GM23248 (cell line): Measurements from ENCODE around the gene MED15. TPM values are rescaled to one million over a fixed set of nuclear protein-coding genes. Genes with fewer than 3 reads are reported as not detected.

Experiments used
- DNase-seq: peaks from one replicate; pipeline ENCODE4 v3.0.0-alpha.2; 2015
- H2AFZ ChIP-seq: fragments of 200-600 bp; sonication (generic); 2 replicates; pipeline ENCODE4 v1.6.1; 2016; ENCODE audit warnings: antibody characterized with exemption
- H3F3A ChIP-seq: fragments of 200-600 bp; sonication (generic); 2 replicates; pipeline ENCODE4 v1.6.1; 2016; ENCODE audit warnings: mild to moderate bottlenecking, antibody characterized with exemption, mixed run types; ENCODE audit not compliant: insufficient read depth
- H3K27ac ChIP-seq: fragments of 200-600 bp; sonication (generic); 2 replicates; pipeline ENCODE4 v1.5.1; 2016; ENCODE audit warnings: mild to moderate bottlenecking
- H3K27me3 ChIP-seq: fragments of 200-600 bp; sonication (generic); replicated peaks from 2 replicates; pipeline ENCODE4 v1.6.1; 2016; ENCODE audit warnings: mild to moderate bottlenecking; ENCODE audit not compliant: insufficient read depth
- H3K36me3 ChIP-seq: fragments of 200-600 bp; sonication (generic); 2 replicates; pipeline ENCODE4 v1.6.1; 2016; ENCODE audit warnings: low read depth, mild to moderate bottlenecking
- H3K4me1 ChIP-seq: fragments of 200-600 bp; sonication (generic); 2 replicates; pipeline ENCODE4 v1.6.1; 2016; ENCODE audit warnings: mild to moderate bottlenecking; ENCODE audit not compliant: insufficient read depth
- H3K4me2 ChIP-seq: fragments of 200-600 bp; sonication (generic); one replicate; pipeline ENCODE4 v1.6.1; 2016; ENCODE audit warnings: mild to moderate bottlenecking; ENCODE audit not compliant: unreplicated experiment
- H3K4me3 ChIP-seq: fragments of 200-600 bp; sonication (generic); 2 replicates; pipeline ENCODE4 v1.5.1; 2016; ENCODE audit warnings: mild to moderate bottlenecking
- H3K79me2 ChIP-seq: fragments of 200-600 bp; sonication (generic); 2 replicates; pipeline ENCODE4 v1.6.1; 2016; ENCODE audit warnings: mild to moderate bottlenecking; ENCODE audit not compliant: insufficient read depth
- H3K9ac ChIP-seq: fragments of 200-600 bp; sonication (generic); 2 replicates; pipeline ENCODE4 v1.6.1; 2016; ENCODE audit warnings: mild to moderate bottlenecking
- H3K9me2 ChIP-seq: fragments of 200-600 bp; sonication (generic); 2 replicates; pipeline ENCODE4 v1.6.1; 2016; ENCODE audit warnings: mixed run types, mild to moderate bottlenecking, moderate library complexity; ENCODE audit not compliant: insufficient read depth
- H3K9me3 ChIP-seq: fragments of 200-600 bp; sonication (generic); one replicate; pipeline ENCODE4 v1.6.1; 2017; ENCODE audit warnings: low read depth
- H4K20me1 ChIP-seq: fragments of 200-600 bp; sonication (generic); 2 replicates; pipeline ENCODE4 v1.6.0; 2016; ENCODE audit not compliant: insufficient read depth
- EZH2 ChIP-seq: fragments of 200-600 bp; sonication (generic); IDR thresholded peaks from 2 replicates; pipeline ENCODE4 v1.6.1; 2018; ENCODE audit warnings: antibody characterized with exemption, mild to moderate bottlenecking; ENCODE audit not compliant: insufficient read depth, poor library complexity, severe bottlenecking
- EZH2phosphoT487 ChIP-seq: fragments of 200-600 bp; sonication (generic); IDR thresholded peaks from 2 replicates; pipeline ENCODE4 v1.6.1; 2018; ENCODE audit warnings: antibody characterized with exemption, moderate library complexity, mild to moderate bottlenecking, low read depth; ENCODE audit not compliant: insufficient read depth
- WGBS, 2 experiments: methylation state at CpG; one replicate each; pipeline ENCODE4 v1.1.6; 2015 to 2017; ENCODE audit warnings: low lambda C conversion rate in 2 of 2, low coverage in 1 of 2; ENCODE audit errors: missing lambda C conversion rate in 2 of 2; 5-methylcytosine and 5-hydroxymethylcytosine counted together
- in situ Hi-C: fragments of 300-500 bp; cut with MboI; formaldehyde crosslinking; loops from 2 replicates; pipeline ENCODE4 v1.15.0; 2020
- polyA plus RNA-seq: library from polyadenylated mRNA; unstranded; fragments of >200 nt; fragmentation: Nextera tagmentation; extraction: Ambion mirVana; gene quantifications from 2 replicates; pipeline ENCODE4 v1.2.1, GENCODE V29; 2016
- total RNA-seq: library from RNA; depleted of rRNA; stranded (reverse); fragments of >200 nt; shearing (Covaris generic); gene quantifications from 2 replicates; pipeline ENCODE4 v1.2.3, GENCODE V29; 2014

MED15 gene
- total and polyA plus RNA-seq, 2 experiments from 2014 or later: 40.2 to 69.7 TPM

GRCh38 chr22:20588092-20588842 is 80.9 kb downstream of the MED15 start:
- no peak for DNase-seq
- Histone ChIP-seq H3K4me1 (no peaks in the 10 kb centered on the region), H3K27me3 (no peaks in the 10 kb centered on the region), H4K20me1 (no peaks in the 10 kb centered on the region), H3K27ac (no peak overlapping the region), H3K4me2 (no peak overlapping the region), H3K9ac (no peak overlapping the region), H3K9me2 (no peaks in the 10 kb centered on the region), H3K36me3 (peaks cover 7% of the 10 kb centered on the region; the same call in 1 of the 2 replicates), H3K9me3 (no peaks in the 10 kb centered on the region), H3K4me3 (no peak overlapping the region), H3K79me2 (0 out of 2 replicates have a peak, but pooled peaks cover 8% of the 10 kb centered on the region), H3F3A (0 out of 2 replicates have a peak, but pooled peaks cover 4% of the 10 kb centered on the region), H2AFZ (no peak overlapping the region)
- WGBS, 2 experiments: 85 to 86% methylated on average over 7 of the region's 7 CpGs
- in situ Hi-C loops: no loop called here
- TF ChIP-seq EZH2 (no peak), EZH2phosphoT487 (no peak)

- peaks cover 7% of the 10 kb centered on the region; the same call in 1 of the 2 replicates for H3K36me3 ChIP-seq
- H3K4me1 ChIP-seq: no peaks in the 10 kb centered on the region
- H4K20me1 ChIP-seq: no peaks in the 10 kb centered on the region
- in situ Hi-C loops: no loop called here
- H3F3A ChIP-seq: 0 out of 2 replicates have a peak, but pooled peaks cover 4% of the 10 kb centered on the region
- no peak overlapping the region for H3K9ac ChIP-seq
- no peak overlapping the region for H3K4me3 ChIP-seq
- TF ChIP-seq EZH2 (no peak), EZH2phosphoT487 (no peak)
- 38 to 39% methylated on average over 12 to 13 of the region's 13 CpGs for WGBS, 2 experiments
- no peaks in the 10 kb centered on the region for H3K9me3 ChIP-seq
- peak; percentile 39 for DNase-seq
- no peak overlapping the region for H2AFZ ChIP-seq
- no peak overlapping the region for H3K4me2 ChIP-seq
- no peaks in the 10 kb centered on the region for H3K27me3 ChIP-seq
- H3K79me2 ChIP-seq: 0 out of 2 replicates have a peak, but pooled peaks cover 1% of the 10 kb centered on the region
- H3K9me2 ChIP-seq: no peaks in the 10 kb centered on the region
- H3K27ac ChIP-seq: no peak overlapping the region
Observed at GRCh38 chr22:20588843-20589581, 81.6 kb downstream of the MED15 start.

- H3K36me3 ChIP-seq: peaks cover 7% of the 10 kb centered on the region; the same call in 1 of the 2 replicates
- 0 out of 2 replicates have a peak, but pooled peaks cover 4% of the 10 kb centered on the region for H3F3A ChIP-seq
- TF ChIP-seq EZH2phosphoT487 (no peak), EZH2 (no peak)
- no peaks in the 10 kb centered on the region for H4K20me1 ChIP-seq
- DNase-seq: no peak
- H3K9me2 ChIP-seq: no peaks in the 10 kb centered on the region
- in situ Hi-C loops: no loop called here
- no peak overlapping the region for H3K4me3 ChIP-seq
- H3K4me1 ChIP-seq: no peaks in the 10 kb centered on the region
- 88 to 93% methylated on average over 15 of the region's 15 CpGs for WGBS, 2 experiments
- no peaks in the 10 kb centered on the region for H3K79me2 ChIP-seq
- H3K27me3 ChIP-seq: no peaks in the 10 kb centered on the region
- H3K4me2 ChIP-seq: no peak overlapping the region
- no peak overlapping the region for H3K9ac ChIP-seq
- no peak overlapping the region for H2AFZ ChIP-seq
- H3K9me3 ChIP-seq: no peaks in the 10 kb centered on the region
- no peak overlapping the region for H3K27ac ChIP-seq
Observed at GRCh38 chr22:20589614-20590476, 82.4 kb downstream of the MED15 start.
